Suprapubic skin (tissue), 4 donors: Measurements from ENCODE around the gene FZD7.

Source experiments
- EP300 ChIP-seq: sonication (generic); formaldehyde crosslinking; IDR thresholded peaks from one replicate; pipeline ENCODE4 v1.6.1; 2017; ENCODE audit warnings: antibody characterized with exemption
- POLR2A ChIP-seq, 2 donors: fragments of 450-650 bp; IDR thresholded peaks; one replicate each; pipeline ENCODE4 v1.6.1; 2017; ENCODE audit warnings: antibody characterized with exemption in 2 of 2, mild to moderate bottlenecking in 2 of 2, moderate library complexity in 2 of 2
- POLR2AphosphoS5 ChIP-seq, 3 donors: sonication (generic); formaldehyde crosslinking; IDR thresholded peaks; one replicate each; pipeline ENCODE4 v1.6.1; 2017; ENCODE audit warnings: antibody characterized with exemption in 3 of 3
- TF ChIP-seq, protein P1 (sequence below), 2 donors: fragments of 200-600 bp in 1 of 2; fragments of 450-650 bp in 1 of 2; sonication (generic) in 1 of 2; IDR thresholded peaks; one replicate each; pipeline ENCODE4 v1.5.1; 2016 to 2019; ENCODE audit warnings: antibody characterized with exemption in 2 of 2, mild to moderate bottlenecking in 1 of 2, moderate library complexity in 1 of 2

DNA sequence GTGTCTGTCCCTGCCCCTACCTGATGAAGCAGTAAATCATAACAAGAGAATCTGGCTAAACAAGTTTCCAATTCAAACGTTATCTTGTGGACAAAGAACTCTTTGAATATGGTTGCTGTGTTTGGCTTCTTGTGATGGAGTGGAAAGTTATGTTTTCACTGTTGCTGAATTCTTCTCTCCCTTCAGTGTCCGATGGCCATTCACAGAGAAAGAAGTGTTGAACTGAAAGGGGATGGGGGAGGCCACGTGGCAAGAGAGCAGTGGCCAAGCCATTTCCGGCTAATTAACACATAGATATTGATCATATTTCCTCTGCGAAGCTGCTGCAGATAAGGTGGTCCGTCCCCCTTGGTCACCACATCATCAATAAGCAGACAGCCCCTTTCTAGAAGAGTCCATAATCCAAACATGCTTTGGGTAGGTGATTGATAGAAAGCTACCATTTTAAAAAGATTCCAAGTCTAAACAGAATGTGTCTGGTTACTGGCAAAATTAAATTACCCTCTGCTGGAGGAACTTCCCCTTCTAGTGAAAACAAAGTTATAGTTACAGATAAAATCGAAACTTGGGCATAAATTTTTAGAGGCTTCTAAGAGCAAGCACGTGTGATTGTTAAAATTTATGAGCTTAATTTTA lies 36.9 kb upstream of the FZD7 start:
- TF ChIP-seq POLR2AphosphoS5 (IDR thresholded peaks at IDR 0.05): no peak
- TF ChIP-seq POLR2A (IDR thresholded peaks at IDR 0.05): no peak
- TF ChIP-seq, protein P1, sequence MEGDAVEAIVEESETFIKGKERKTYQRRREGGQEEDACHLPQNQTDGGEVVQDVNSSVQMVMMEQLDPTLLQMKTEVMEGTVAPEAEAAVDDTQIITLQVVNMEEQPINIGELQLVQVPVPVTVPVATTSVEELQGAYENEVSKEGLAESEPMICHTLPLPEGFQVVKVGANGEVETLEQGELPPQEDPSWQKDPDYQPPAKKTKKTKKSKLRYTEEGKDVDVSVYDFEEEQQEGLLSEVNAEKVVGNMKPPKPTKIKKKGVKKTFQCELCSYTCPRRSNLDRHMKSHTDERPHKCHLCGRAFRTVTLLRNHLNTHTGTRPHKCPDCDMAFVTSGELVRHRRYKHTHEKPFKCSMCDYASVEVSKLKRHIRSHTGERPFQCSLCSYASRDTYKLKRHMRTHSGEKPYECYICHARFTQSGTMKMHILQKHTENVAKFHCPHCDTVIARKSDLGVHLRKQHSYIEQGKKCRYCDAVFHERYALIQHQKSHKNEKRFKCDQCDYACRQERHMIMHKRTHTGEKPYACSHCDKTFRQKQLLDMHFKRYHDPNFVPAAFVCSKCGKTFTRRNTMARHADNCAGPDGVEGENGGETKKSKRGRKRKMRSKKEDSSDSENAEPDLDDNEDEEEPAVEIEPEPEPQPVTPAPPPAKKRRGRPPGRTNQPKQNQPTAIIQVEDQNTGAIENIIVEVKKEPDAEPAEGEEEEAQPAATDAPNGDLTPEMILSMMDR (IDR thresholded peaks at IDR 0.05): no peak
- TF ChIP-seq EP300: no peak
